HL-60 (cell line): ENCODE measurements around the gene SH3D19.

ENCODE experiments used
- CTCF ChIP-seq: IDR thresholded peaks from one replicate; pipeline ENCODE4 v1.5.1; 2011; ENCODE audit warnings: low read length, control low read depth, inconsistent platforms; ENCODE audit not compliant: insufficient read depth
- GABPA ChIP-seq: IDR thresholded peaks from 2 replicates; pipeline ENCODE4 v1.6.1; 2012; ENCODE audit warnings: low read depth
- POLR2AphosphoS5 ChIP-seq: IDR thresholded peaks from 2 replicates; pipeline ENCODE4 v1.6.1; 2012; ENCODE audit warnings: low read depth
- TF ChIP-seq, protein P1 (sequence below): IDR thresholded peaks from 2 replicates; pipeline ENCODE4 v1.6.1; 2012; ENCODE audit warnings: low read depth; ENCODE audit not compliant: insufficient replicate concordance

GRCh38 chr4:151148261-151148660 is 177.1 kb downstream of the SH3D19 start:
- TF ChIP-seq CTCF, result no peak
- TF ChIP-seq GABPA, result no peak
- TF ChIP-seq, protein P1, sequence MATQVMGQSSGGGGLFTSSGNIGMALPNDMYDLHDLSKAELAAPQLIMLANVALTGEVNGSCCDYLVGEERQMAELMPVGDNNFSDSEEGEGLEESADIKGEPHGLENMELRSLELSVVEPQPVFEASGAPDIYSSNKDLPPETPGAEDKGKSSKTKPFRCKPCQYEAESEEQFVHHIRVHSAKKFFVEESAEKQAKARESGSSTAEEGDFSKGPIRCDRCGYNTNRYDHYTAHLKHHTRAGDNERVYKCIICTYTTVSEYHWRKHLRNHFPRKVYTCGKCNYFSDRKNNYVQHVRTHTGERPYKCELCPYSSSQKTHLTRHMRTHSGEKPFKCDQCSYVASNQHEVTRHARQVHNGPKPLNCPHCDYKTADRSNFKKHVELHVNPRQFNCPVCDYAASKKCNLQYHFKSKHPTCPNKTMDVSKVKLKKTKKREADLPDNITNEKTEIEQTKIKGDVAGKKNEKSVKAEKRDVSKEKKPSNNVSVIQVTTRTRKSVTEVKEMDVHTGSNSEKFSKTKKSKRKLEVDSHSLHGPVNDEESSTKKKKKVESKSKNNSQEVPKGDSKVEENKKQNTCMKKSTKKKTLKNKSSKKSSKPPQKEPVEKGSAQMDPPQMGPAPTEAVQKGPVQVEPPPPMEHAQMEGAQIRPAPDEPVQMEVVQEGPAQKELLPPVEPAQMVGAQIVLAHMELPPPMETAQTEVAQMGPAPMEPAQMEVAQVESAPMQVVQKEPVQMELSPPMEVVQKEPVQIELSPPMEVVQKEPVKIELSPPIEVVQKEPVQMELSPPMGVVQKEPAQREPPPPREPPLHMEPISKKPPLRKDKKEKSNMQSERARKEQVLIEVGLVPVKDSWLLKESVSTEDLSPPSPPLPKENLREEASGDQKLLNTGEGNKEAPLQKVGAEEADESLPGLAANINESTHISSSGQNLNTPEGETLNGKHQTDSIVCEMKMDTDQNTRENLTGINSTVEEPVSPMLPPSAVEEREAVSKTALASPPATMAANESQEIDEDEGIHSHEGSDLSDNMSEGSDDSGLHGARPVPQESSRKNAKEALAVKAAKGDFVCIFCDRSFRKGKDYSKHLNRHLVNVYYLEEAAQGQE, result no peak
- TF ChIP-seq POLR2AphosphoS5, result no peak
